PC-9 (cell line): ENCODE measurements around the gene NAA10.

Source experiments
- CTCF ChIP-seq: fragments of 200-600 bp; sonication (generic); conservative IDR thresholded peaks from 2 replicates; pipeline ENCODE4 v1.6.1; 2017; ENCODE audit warnings: mixed run types, antibody characterized with exemption, mild to moderate bottlenecking, moderate library complexity
- EZH2 ChIP-seq: fragments of 200-600 bp; sonication (generic); IDR thresholded peaks from 2 replicates; pipeline ENCODE4 v1.8.0; 2017; ENCODE audit warnings: antibody characterized with exemption, low read depth

DNA sequence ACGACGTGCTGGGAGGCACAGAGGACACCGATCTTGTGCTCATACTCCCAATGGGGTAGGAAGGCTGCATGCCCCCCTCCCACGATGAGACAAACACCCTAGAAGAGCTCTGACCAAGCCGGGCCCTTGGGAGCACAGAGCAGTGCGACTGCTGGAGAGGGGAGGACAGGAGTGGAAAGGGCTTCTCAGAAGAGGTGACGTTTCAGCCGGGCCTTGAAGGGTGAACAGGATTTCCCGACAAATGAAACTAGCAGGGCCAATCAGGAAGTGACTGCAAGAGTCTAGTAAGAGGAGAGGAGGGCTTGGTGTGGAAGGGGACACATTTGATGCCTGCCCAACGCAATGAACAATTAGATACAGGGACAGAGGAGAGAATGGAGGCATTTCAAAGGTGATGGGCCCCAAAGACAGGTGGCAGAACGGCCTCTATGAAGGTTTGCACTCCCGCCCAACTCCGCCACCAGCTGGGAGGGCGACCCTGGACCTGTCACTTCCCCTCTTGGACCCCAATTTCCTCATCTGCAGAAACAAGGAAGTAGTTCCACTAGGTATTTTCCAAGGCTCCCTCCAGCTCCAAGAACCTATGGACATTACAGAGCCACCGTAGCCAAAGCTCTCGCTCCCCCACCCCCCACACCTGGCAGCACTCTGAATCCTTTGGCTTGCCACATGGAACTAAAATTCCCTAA is 32.8 kb upstream of the NAA10 start:
- no peak for TF ChIP-seq CTCF
- no peak for TF ChIP-seq EZH2
